ENCODE measurements around the gene FLVCR1. TPM values are rescaled to one million over a fixed set of nuclear protein-coding genes. Genes with fewer than 3 reads are reported as not detected.

Gene FLVCR1
- total and polyA plus RNA-seq, 4 donors = 0.85 to 14.6 (median 2.4) TPM

- H3K4me1 ChIP-seq (ENCODE audit: control insufficient read depth in 4 of 4, insufficient read depth in 4 of 4, low read length in 3 of 4) = no peaks in the 10 kb centered on the region
These were observed 59.8 kb downstream of the FLVCR1 start for GRCh38 chr1:212917858-212918257.

More at GRCh38 chr1:212917858-212918257, 59.8 kb downstream of the FLVCR1 start:
- TF ChIP-seq MAX (IDR thresholded peaks at IDR 0.05) (no peak), ZBTB33 (IDR thresholded peaks at IDR 0.05) (no peak), NR2F2 (IDR thresholded peaks at IDR 0.05) (no peak), HNF4A (conservative IDR thresholded peaks at IDR 0.05) (no peak), RXRA (IDR thresholded peaks at IDR 0.05) (no peak), JUND (IDR thresholded peaks at IDR 0.05) (no peak), GABPA (IDR thresholded peaks at IDR 0.05 in 1 of 2, conservative IDR thresholded peaks at IDR 0.05 in 1 of 2) (no peak), REST (IDR thresholded peaks at IDR 0.05) (no peak), ATF3 (IDR thresholded peaks at IDR 0.05) (no peak), CTCF (IDR thresholded peaks at IDR 0.05; ENCODE audit: low read depth, low read length, missing input control) (no peak), FOXA1 (IDR thresholded peaks at IDR 0.05) (no peak), FOXA2 (IDR thresholded peaks at IDR 0.05) (no peak), TAF1 (conservative IDR thresholded peaks at IDR 0.05) (no peak), YY1 (IDR thresholded peaks at IDR 0.05) (no peak), RAD21 (IDR thresholded peaks at IDR 0.05) (no peak), SP1 (IDR thresholded peaks at IDR 0.05) (no peak), EGR1 (IDR thresholded peaks at IDR 0.05; ENCODE audit: low read depth in 2 of 2) (no peak), HNF4G (IDR thresholded peaks at IDR 0.05) (no peak)
- H3K4me3 ChIP-seq (ENCODE audit: low read depth in 1 of 3, low read length in 3 of 3) = no peak overlapping the region
- no peak overlapping the region for H3K9ac ChIP-seq (ENCODE audit: low read depth in 1 of 2, low read length in 2 of 2)
- H3K9me3 ChIP-seq (ENCODE audit: control insufficient read depth in 4 of 4, low read length in 3 of 4) = no peaks in the 10 kb centered on the region
- no peaks in the 10 kb centered on the region for H3K36me3 ChIP-seq (ENCODE audit: control insufficient read depth in 4 of 4, insufficient read depth in 3 of 4, low read depth in 1 of 4, low read length in 3 of 4)
- H3K27ac ChIP-seq (ENCODE audit: low read depth in 1 of 2, low read length in 2 of 2) = no peak overlapping the region
- no peak for DNase-seq (ENCODE audit: low spot score)
- 81% methylated on average over 5 of the region's 5 CpGs for WGBS
- H3K27me3 ChIP-seq (ENCODE audit: control insufficient read depth in 4 of 4, insufficient read depth in 4 of 4, low read length in 3 of 4) = no peaks in the 10 kb centered on the region

Measured in liver (tissue), 9 donors.